PC-3 (cell line): Measurements from ENCODE around the gene NPW.

Source experiments
- CTCF ChIP-seq: fragments of 300-600 bp; sonication (generic); conservative IDR thresholded peaks from 2 replicates; pipeline ENCODE4 v1.5.1; 2017; ENCODE audit warnings: antibody characterized with exemption, low read depth, mild to moderate bottlenecking, low read length
- EZH2 ChIP-seq: fragments of 300-600 bp; sonication (generic); IDR thresholded peaks from one replicate; pipeline ENCODE4 v1.6.1; 2017; ENCODE audit warnings: antibody characterized with exemption, mild to moderate bottlenecking, low read length; ENCODE audit not compliant: unreplicated experiment

DNA sequence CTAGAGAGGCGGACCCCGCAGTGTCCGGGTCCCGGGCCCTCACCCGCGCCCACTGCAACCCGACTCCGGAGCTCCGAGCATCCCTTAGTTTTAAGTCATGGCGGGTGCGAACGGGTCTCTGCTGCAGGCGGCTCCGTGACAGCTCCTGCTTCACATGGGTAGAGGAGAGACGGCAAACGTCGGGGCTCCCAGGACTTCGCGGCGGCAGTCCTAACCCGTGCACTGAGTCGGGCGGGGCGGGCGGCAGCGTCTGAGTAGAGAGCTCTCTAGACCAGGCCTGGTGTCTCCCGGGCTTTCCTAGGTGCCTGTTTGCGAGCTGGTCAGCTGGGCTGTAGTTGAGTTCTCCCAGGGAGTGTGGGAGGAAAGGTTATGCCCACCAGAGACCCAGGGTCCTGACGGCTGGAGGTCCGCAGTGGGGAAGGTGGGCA lies 28.5 kb downstream of the NPW start:
- TF ChIP-seq CTCF (no peak), EZH2 (no peak)
